Lung microvascular endothelial cell (primary cell): ENCODE results near the gene LTA4H. TPM values are rescaled to one million over a fixed set of nuclear protein-coding genes. Genes with fewer than 3 reads are reported as not detected.
"Not testable (repeated sequence)": the region's sequence is repeated elsewhere in the genome, so short reads cannot be mapped to it uniquely, and the experiment has no call there.

ENCODE experiments used
- DNase-seq, 2 donors: peaks; one replicate each; pipeline versions ENCODE4 v3.0.0 to v3.0.0-alpha.2; 2010; ENCODE audit warnings: low read depth in 2 of 2
- total RNA-seq: library from RNA; depleted of rRNA; stranded (reverse); fragments of >200 nt; gene quantifications from 2 replicates; pipeline ENCODE4 v1.2.1, GENCODE V29; 2014

Gene LTA4H
- total RNA-seq, 1 donor from 2014 or later: 47.2 TPM

GRCh38 chr12:95993907-95994306, 41.5 kb downstream of the LTA4H start:
- no peak for DNase-seq

- no peak for DNase-seq
These were observed 45.3 kb downstream of the LTA4H start for GRCh38 chr12:95990136-95990535.

- DNase-seq: no peak
These were observed 45.8 kb downstream of the LTA4H start for GRCh38 chr12:95989504-95990123.

GRCh38 chr12:95988506-95989275, 46.7 kb downstream of the LTA4H start:
- no peak for DNase-seq

- no peak for DNase-seq
These were observed 48.5 kb downstream of the LTA4H start for GRCh38 chr12:95986635-95987570.

GRCh38 chr12:95984682-95985081, 50.7 kb downstream of the LTA4H start:
- DNase-seq: no peak

GRCh38 chr12:95982602-95983001, 52.8 kb downstream of the LTA4H start:
- no peak for DNase-seq

- no peak for DNase-seq
These were observed 55.0 kb downstream of the LTA4H start for GRCh38 chr12:95980437-95980836.

GRCh38 chr12:95978774-95979173, 56.6 kb downstream of the LTA4H start:
- no peak for DNase-seq

GRCh38 chr12:95978351-95978750, 57.0 kb downstream of the LTA4H start:
- no peak for DNase-seq

- DNase-seq: no peak
These were observed 57.6 kb downstream of the LTA4H start for GRCh38 chr12:95977764-95978305.

GRCh38 chr12:95976416-95976832, 59.0 kb downstream of the LTA4H start:
- DNase-seq: no peak

GRCh38 chr12:95975491-95975890, 59.9 kb downstream of the LTA4H start:
- DNase-seq: no peak

- no peak for DNase-seq
These were observed 61.0 kb downstream of the LTA4H start for GRCh38 chr12:95974358-95974757.

- DNase-seq: no peak
These were observed 62.4 kb downstream of the LTA4H start for GRCh38 chr12:95972832-95973456.

GRCh38 chr12:95970905-95971304, 64.5 kb downstream of the LTA4H start:
- no peak for DNase-seq

- not testable (repeated sequence) for DNase-seq
These were observed 66.3 kb downstream of the LTA4H start for GRCh38 chr12:95969116-95969515.

- no peak for DNase-seq
These were observed 68.1 kb downstream of the LTA4H start for GRCh38 chr12:95967301-95967700.

- DNase-seq: no peak
These were observed 69.0 kb downstream of the LTA4H start for GRCh38 chr12:95966287-95966870.

- DNase-seq: no peak
These were observed 72.3 kb downstream of the LTA4H start for GRCh38 chr12:95963096-95963495.

GRCh38 chr12:95962222-95962621, 73.2 kb downstream of the LTA4H start:
- no peak for DNase-seq
